Fibroblast of skin of scalp (primary cell): ENCODE measurements around the gene LHX1.

Source experiments
- DNase-seq: peaks from one replicate; pipeline ENCODE4 v3.0.0-alpha.2; 2013

The LHX1 gene

DNA sequence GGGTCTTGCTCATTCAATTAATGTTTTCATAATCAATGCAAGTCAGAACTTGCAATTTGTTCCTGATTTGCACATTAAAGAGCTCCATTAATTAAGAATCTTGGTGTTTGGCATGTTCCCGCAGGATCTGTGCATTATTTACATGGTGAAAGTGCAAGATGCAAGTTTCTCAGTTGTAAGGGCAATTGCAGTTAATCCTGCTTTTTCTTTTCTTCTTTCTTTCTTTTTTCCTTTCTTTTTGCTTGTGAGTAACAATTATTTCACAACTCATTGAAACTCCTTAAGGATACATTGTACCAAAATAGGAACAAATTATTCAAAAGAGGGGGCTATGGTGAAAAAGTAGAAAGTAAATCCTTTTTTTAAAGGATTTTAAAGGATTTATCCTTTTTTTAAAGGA lies 35.6 kb downstream of the LHX1 start:
- no peak for DNase-seq

DNA sequence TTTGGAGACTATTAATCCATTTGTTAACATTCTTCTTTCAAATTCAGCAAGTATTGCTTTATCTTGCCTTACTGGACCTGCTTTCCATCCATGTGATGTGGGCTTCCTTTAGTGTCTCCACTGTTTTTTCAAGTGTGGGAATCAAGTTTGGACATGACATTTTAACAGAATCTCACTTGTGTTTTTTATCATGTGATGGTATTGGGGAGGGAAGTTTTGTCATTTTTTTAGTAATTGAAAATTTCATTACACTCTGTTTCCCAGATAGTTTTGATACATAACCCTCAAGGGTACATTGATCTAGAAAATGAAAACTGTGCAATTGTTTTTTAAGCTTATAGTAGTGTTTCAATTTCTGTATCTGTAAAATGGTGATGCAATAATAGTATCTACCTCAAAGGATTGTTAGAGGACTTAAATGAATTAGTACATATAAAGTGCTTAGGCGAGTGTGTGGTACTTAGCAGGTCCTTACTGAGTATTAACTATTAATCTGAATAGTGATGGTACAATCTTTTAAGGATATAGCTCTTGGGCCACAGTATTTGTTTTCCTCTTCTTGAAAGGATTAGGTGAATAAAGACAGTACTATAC lies 38.7 kb downstream of the LHX1 start:
- DNase-seq: no peak

DNA sequence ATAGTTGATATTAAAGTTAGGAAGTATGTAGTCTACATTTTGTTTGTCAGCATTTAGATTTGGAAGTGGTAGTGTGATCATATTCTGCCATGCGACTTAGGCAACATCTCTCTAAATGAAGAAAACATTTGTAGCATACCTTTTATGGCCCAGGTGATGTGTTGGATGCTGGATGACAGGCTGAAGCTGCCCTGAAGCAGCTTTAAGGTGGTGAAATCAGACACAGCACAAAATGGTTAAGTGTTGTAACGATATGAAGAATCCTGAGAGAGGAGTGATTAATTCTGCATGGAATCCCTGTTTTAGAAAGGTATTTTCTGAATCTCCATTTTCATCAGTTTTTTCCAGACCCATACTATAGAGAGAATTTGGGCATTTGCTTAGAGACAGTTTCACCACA lies 39.8 kb downstream of the LHX1 start:
- no peak for DNase-seq

DNA sequence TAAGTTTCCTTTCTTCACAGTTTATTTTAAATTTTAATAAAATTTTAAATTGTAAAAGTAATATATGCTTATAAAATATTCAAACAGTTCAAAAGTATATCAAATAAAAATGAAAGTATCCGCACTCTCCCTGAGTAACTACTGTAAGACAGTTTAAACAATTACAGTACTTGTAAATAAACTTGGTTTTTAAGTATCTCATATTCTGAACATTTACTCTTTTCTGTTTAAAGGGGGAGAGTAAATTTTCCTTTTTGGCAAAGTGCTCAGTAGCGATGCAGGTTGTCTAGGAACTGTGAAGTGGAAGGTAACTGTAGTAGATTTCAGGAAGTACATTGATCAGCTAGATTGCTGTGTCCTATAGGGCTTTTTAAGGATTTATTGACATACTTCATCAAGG lies 40.3 kb downstream of the LHX1 start:
- no peak for DNase-seq

GRCh38 chr17:36978810-36979564 lies 41.7 kb downstream of the LHX1 start:
- DNase-seq: peak; percentile 22

GRCh38 chr17:36979565-36979941 lies 42.3 kb downstream of the LHX1 start:
- no peak for DNase-seq

- peak; percentile 39 for DNase-seq
Measured at GRCh38 chr17:36980280-36980761, 43.0 kb downstream of the LHX1 start.

DNA sequence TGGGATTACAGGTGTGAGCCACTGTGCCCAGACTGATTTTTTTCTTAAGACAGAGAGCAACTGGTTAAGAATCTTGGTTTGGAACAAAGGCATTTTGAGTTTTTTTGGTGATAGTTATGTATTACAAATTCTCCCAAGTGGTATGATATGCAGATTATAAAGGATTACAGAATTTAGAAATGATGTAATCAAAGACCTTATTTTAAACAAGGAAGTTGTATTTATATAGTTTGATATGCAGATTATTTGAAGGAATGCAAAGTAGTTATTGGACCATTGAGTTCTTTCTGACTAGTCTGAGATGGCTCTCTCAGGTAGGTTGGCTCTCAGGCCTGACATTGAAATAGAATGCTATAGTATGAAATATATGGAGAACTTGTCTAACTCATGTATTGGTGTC lies 46.3 kb downstream of the LHX1 start:
- no peak for DNase-seq

DNA sequence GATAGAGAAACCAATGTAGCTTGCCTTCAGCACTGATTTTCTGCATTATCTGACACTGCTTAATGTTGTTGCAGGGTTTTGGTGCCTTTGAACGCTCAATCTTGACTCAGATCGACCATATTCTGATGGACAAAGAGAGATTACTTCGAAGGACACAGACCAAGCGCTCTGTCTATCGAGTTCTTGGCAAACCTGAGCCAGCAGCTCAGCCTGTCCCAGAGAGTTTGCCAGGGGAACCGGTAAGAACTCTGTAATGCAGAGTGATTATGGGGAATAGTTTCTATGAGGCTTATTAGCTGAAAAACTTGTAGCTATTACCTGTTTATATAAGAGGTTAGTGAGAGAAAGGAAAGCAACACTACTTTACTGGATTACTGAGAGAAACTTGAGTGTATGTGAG lies 51.9 kb downstream of the LHX1 start:
- no peak for DNase-seq

- no peak for DNase-seq
Measured at GRCh38 chr17:36992701-36993100, 55.4 kb downstream of the LHX1 start.

- no peak for DNase-seq
Measured at GRCh38 chr17:36993227-36993626, 56.0 kb downstream of the LHX1 start.
